ENCODE measurements around the gene COL4A1.

DNA sequence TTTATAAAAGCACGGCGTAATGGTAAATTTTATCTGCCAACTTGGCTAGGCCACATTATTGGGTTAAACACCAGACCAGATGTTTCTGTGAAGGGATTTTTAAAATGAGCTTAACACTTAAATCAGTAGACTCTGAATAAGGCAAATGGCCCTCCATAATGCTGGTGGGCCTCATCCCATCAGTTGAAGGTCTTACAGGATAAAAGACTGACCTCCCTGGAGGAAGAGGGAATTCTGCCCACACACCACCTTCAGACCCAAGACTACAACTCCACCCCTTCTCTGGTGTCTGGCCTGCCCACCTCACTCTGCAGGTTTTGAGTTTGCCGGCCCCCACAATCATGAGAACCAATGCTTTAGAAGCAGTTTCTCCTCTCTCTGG, 96.4 kb downstream of the COL4A1 start:
- TF ChIP-seq, protein P1, sequence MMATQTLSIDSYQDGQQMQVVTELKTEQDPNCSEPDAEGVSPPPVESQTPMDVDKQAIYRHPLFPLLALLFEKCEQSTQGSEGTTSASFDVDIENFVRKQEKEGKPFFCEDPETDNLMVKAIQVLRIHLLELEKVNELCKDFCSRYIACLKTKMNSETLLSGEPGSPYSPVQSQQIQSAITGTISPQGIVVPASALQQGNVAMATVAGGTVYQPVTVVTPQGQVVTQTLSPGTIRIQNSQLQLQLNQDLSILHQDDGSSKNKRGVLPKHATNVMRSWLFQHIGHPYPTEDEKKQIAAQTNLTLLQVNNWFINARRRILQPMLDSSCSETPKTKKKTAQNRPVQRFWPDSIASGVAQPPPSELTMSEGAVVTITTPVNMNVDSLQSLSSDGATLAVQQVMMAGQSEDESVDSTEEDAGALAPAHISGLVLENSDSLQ (IDR thresholded peaks at IDR 0.05) = no peak
- TF ChIP-seq ZNF384 (IDR thresholded peaks at IDR 0.05) = no peak
- TF ChIP-seq TARDBP (IDR thresholded peaks at IDR 0.05) = no peak
- TF ChIP-seq ELF4 (IDR thresholded peaks at IDR 0.05) = no peak

All from HEK293T (cell line).